Left lung (tissue), 10 donors: ENCODE data around the gene CELF5. TPM values are rescaled to one million over a fixed set of nuclear protein-coding genes. Genes with fewer than 3 reads are reported as not detected.

Experiments
- ATAC-seq: fragments of 200-7000 bp; cut with Tn5 transposase; one replicate; pipeline ENCODE4 v1.9.1; 2020; ENCODE audit warnings: moderate library complexity
- DNase-seq, 4 donors: peaks; one replicate each; pipeline ENCODE4 v3.0.0-alpha.2; 2013 to 2020
- H3K27ac ChIP-seq, 2 donors: fragments of 200-600 bp; sonication (generic) in 1 of 2; one replicate each; pipeline versions ENCODE4 v1.5.0 to v1.8.0; 2020 to 2021
- H3K27me3 ChIP-seq, 2 donors: fragments of 200-600 bp; sonication (generic) in 1 of 2; one replicate each; pipeline versions ENCODE4 v1.5.0 to v1.8.0; 2020 to 2021
- H3K36me3 ChIP-seq, 2 donors: fragments of 200-600 bp; sonication (generic) in 1 of 2; one replicate each; pipeline versions ENCODE4 v1.5.0 to v1.8.0; 2020 to 2021
- H3K4me1 ChIP-seq, 2 donors: fragments of 200-600 bp; one replicate each; pipeline ENCODE4 v1.8.0; 2021
- H3K4me3 ChIP-seq, 2 donors: fragments of 200-600 bp; sonication (generic) in 1 of 2; one replicate each; pipeline versions ENCODE4 v1.5.0 to v1.8.0; 2020 to 2021; ENCODE audit warnings: mild to moderate bottlenecking in 1 of 2
- H3K9me3 ChIP-seq, 2 donors: fragments of 200-600 bp; sonication (generic) in 1 of 2; one replicate each; pipeline versions ENCODE4 v1.5.0 to v1.8.0; 2020 to 2021
- intact Hi-C, 2 donors: fragments of 100-400 bp; cut with DNase I; formaldehyde crosslinking; loops; one replicate each; pipeline versions ENCODE4 v1.11.2 to v1.14.2; 2022
- polyA plus RNA-seq, 6 donors: library from polyadenylated mRNA; unstranded; fragments of 120-200 nt; gene quantifications; one replicate each; pipeline ENCODE4 v1.2.1, GENCODE V29; 2013; ENCODE audit not compliant: insufficient read length in 6 of 6
- total RNA-seq, 2 donors: library from RNA; stranded (reverse); fragmentation: NEBNext Ultra II Directional; extraction: Animal tissue kit (Norgen Biotek cat#: 25700); gene quantifications; one replicate each; pipeline ENCODE4 v1.2.1, GENCODE V29; 2021
- TF ChIP-seq, protein P1 (sequence below), 2 donors: fragments of 200-600 bp; sonication (generic) in 1 of 2; IDR thresholded peaks; one replicate each; pipeline versions ENCODE4 v1.5.0 to v1.8.0; 2021; ENCODE audit warnings: antibody characterized with exemption in 2 of 2
- donor health status: DM: no; HTN: yes; CAD: no.
- donor health status: DM: no; HTN: no; CAD: no.

Gene CELF5
- total and polyA plus RNA-seq, 8 donors, result 0.38 to 3.9 (median 2.2) TPM; not detected in 1

DNA sequence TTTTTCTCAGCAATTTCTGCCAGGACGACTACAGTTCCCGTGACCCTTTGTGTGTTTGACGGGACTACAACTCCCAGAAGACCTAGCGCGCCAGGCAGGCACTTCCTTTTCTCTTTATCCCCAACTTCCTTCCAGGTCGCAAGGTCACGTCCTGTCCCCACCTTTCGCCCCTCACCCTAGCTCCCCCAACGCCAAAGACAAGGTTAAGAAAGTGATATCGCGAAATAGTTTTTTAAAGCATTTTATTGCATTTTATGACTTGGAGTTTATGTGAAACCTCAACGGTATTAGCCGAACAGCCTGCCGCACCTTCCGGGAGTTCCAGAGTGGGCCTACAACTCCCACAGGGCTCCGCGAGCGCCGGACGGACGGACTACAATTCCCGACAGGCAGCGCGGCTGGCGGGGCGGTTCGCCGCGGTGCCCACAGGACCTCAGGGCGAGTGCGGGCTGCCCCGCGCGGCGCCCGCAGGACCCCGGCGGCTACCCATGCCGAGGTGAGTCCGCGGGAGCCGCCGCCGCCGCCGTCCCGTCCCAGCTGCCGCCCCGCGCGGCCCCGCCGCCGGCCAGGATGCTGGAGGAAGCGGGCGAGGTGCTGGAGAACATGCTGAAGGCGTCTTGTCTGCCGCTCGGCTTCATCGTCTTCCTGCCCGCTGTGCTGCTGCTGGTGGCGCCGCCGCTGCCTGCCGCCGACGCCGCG is 38.9 kb upstream of the CELF5 start, which contains the start of gene NCLN:
Gene NCLN, plus strand, starts transcription at position 470 of the 699 bp plus-strand sequence. Its CDS starts 101 bp downstream, at position 571.
- Histone ChIP-seq H3K4me1 (peaks cover 13 to 87% of the 10 kb centered on the region in 2 donors), H3K27me3 (no peaks in the 10 kb centered on the region), H3K36me3 (peaks cover 0 to 18% of the 10 kb centered on the region in 2 donors), H3K4me3 (peak within 1 kb of the TSS; percentile 72 to 99), H3K9me3 (no peaks in the 10 kb centered on the region), H3K27ac (peak within 1 kb of the TSS; percentile 76 to 87)
- intact Hi-C loops, result no loop called here
- peak; percentile 96 to 99 (median 97) for DNase-seq
- peak; percentile 96 for ATAC-seq
- TF ChIP-seq, protein P1, sequence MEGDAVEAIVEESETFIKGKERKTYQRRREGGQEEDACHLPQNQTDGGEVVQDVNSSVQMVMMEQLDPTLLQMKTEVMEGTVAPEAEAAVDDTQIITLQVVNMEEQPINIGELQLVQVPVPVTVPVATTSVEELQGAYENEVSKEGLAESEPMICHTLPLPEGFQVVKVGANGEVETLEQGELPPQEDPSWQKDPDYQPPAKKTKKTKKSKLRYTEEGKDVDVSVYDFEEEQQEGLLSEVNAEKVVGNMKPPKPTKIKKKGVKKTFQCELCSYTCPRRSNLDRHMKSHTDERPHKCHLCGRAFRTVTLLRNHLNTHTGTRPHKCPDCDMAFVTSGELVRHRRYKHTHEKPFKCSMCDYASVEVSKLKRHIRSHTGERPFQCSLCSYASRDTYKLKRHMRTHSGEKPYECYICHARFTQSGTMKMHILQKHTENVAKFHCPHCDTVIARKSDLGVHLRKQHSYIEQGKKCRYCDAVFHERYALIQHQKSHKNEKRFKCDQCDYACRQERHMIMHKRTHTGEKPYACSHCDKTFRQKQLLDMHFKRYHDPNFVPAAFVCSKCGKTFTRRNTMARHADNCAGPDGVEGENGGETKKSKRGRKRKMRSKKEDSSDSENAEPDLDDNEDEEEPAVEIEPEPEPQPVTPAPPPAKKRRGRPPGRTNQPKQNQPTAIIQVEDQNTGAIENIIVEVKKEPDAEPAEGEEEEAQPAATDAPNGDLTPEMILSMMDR (IDR thresholded peaks at IDR 0.05), result no peak

DNA sequence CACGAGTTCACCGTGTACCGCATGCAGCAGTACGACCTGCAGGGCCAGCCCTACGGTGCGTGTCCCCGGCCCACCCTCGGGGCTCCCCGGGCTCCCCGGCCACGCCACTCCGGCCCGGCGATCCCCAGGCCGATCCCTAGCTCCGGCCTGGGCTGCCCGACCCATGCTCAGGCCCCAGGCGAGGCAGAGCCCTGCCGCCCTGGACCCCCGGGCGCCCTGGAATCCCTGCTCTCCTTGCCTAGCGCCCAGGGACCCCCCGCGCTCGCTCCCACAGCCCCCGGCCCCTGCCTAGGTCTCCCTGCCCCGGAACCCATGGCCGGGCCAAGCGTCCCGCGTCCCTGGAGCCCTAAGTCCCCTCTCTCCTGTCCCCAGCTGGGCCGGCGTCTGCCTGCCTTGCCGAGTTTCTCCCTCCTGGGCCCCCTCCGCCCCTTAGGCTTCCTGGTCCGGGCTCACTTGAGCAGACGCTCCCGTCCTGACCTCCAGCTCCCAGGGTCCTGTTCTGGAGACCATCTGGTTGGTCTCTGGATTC is 38.2 kb upstream of the CELF5 start:
- Histone ChIP-seq H3K4me1 (peaks cover 13 to 81% of the 10 kb centered on the region in 2 donors), H3K36me3 (peaks cover 0 to 18% of the 10 kb centered on the region in 2 donors), H3K27me3 (no peaks in the 10 kb centered on the region), H3K9me3 (no peaks in the 10 kb centered on the region), H3K4me3 (peak overlapping the region; percentile 72 to 99), H3K27ac (peak overlapping the region; percentile 76 to 87)
- TF ChIP-seq, protein P1 (IDR thresholded peaks at IDR 0.05), result no peak
- DNase-seq (peak in 1 of 4 donors; percentile 86), ATAC-seq (peak; percentile 15)
- intact Hi-C loops, result no loop called here

DNA sequence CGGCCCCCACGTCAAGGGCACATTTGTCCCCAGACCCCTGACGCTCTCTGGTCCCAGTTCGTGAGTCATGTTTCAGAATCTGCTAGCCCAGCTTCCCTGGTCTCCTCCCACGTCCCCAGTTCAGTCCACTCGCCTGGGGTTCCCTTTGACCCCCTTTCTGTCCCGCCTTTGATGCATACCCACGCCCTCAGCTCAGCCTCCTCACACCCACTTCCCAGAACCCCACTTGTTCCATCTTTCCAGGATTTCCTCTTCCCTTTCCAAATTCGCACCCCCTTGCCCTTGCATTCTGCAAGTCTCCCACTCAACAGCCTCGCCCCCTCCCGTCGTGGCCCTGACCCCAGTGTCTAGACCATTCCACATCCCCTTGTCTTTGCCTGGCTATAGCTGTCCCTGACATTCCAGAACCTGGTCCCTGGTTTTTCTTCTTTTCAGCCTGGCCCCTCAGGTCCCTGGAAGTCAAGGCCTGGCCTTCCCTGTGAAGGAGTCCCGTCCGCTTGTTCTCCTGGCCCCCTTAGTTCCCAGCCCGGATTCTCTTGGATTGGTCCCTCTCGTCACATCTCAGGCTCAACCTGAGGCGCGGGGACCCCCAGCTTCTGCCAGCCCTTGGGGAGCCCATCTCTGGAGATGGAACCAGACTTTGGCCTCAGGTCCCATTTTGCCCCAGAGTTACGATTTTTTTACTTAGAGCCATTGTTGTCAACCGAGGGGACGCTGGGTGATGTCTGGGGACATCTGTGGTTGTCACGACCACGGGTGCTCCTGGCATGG is 37.4 kb upstream of the CELF5 start:
- Histone ChIP-seq H3K36me3 (peaks cover 0 to 18% of the 10 kb centered on the region in 2 donors), H3K4me3 (peak overlapping the region; percentile 72 to 99), H3K4me1 (peaks cover 13 to 72% of the 10 kb centered on the region in 2 donors), H3K27me3 (no peaks in the 10 kb centered on the region), H3K9me3 (no peaks in the 10 kb centered on the region), H3K27ac (peak overlapping the region in 1 of 2 donors; percentile 87)
- peak in 1 of 4 donors; percentile 59 for DNase-seq
- ATAC-seq, result no peak
- TF ChIP-seq, protein P1 (IDR thresholded peaks at IDR 0.05), result no peak
- intact Hi-C loops, result no loop called here

DNA sequence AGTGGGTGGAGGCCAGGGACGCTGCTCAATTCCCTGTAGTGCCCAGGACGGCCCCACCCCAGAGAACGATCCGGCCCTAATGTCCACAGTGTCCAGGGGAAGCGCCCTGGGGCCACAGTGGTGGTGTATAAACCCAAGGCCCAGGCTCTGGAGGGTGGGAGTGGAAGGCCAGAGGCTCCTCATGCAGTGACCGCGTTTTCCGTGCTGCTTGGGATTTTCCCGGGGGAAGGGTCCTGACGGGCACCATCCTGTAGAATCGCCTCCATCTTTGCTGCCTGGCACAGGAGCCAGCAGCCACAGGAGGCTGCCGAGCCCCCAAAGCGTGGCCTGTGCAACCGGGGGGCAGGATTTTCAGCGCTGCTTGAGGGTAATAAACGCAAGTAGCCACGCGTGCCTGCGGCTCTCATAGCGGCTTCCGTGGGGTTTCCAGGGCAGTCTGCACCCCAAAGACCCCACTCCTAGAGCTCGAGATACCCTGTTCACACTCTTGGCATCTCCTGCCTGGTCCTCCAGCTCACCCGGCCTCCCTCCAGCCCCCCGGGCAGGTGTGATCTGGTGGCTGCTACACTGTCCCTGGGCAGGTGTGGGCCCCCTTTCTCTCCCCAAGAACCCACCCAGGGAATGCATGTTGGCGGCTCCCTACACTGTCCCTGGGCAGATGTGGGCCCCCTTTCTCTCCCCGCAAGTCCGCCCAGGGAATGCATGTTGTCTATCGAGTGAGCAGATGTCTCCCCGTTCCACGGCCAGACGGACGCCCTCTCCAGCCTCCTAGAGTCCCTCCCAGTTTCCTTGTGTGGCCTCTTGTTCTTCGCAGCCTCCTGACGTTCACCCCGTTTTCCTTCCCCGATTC is 36.6 kb upstream of the CELF5 start:
- Histone ChIP-seq H3K4me1 (peaks cover 13 to 64% of the 10 kb centered on the region in 2 donors), H3K36me3 (peaks cover 0 to 26% of the 10 kb centered on the region in 2 donors), H3K9me3 (no peaks in the 10 kb centered on the region), H3K4me3 (peak overlapping the region in 1 of 2 donors; percentile 99), H3K27me3 (no peaks in the 10 kb centered on the region), H3K27ac (peak overlapping the region in 1 of 2 donors; percentile 87)
- ATAC-seq, result no peak
- intact Hi-C loops, result no loop called here
- peak in 1 of 4 donors; percentile 75 for DNase-seq
- TF ChIP-seq, protein P1 (IDR thresholded peaks at IDR 0.05), result no peak
